OCI-LY3 (cell line): ENCODE data around the gene TECPR2.

Experiments
- H2AFZ ChIP-seq: fragments of 200-600, 300-600 bp; shearing (Covaris generic); 2 replicates; pipeline ENCODE4 v1.6.0; 2014; ENCODE audit warnings: antibody characterized with exemption, low read depth, low read length
- H3K27ac ChIP-seq: fragments of 200-600, 300-600 bp; sonication (generic); 2 replicates; pipeline ENCODE4 v1.5.1; 2014; ENCODE audit warnings: mild to moderate bottlenecking, low read length, moderate library complexity, mixed read lengths
- H3K27me3 ChIP-seq: fragments of 200-600, 300-600 bp; sonication (generic); 2 replicates; pipeline ENCODE4 v1.6.1; 2014; ENCODE audit warnings: low read depth, low read length, mixed read lengths
- H3K36me3 ChIP-seq: fragments of 200-600, 300-600 bp; sonication (generic); replicated peaks from 2 replicates; pipeline ENCODE3; 2014; ENCODE audit warnings: low read depth, low read length, mixed read lengths
- H3K4me1 ChIP-seq: fragments of 300-600, 200-600 bp; sonication (generic); 2 replicates; pipeline ENCODE4 v1.6.1; 2014; ENCODE audit warnings: low read length, mixed read lengths
- H3K4me2 ChIP-seq: fragments of 200-600, 300-600 bp; sonication (generic); 2 replicates; pipeline ENCODE4 v1.6.1; 2014; ENCODE audit warnings: low read length, mixed read lengths
- H3K4me3 ChIP-seq: fragments of 300-600, 200-600 bp; sonication (generic); 2 replicates; pipeline ENCODE4 v1.5.1; 2014; ENCODE audit warnings: antibody characterized with exemption, mild to moderate bottlenecking, low read length, moderate library complexity
- H3K79me2 ChIP-seq: fragments of 300-600, 200-600 bp; shearing (Covaris generic); 2 replicates; pipeline ENCODE4 v1.6.1; 2014; ENCODE audit warnings: mild to moderate bottlenecking, low read length, mixed read lengths
- H3K9ac ChIP-seq: fragments of 300-600, 200-600 bp; shearing (Covaris generic); 2 replicates; pipeline ENCODE4 v1.6.0; 2014; ENCODE audit warnings: mild to moderate bottlenecking, low read length, moderate library complexity
- H3K9me3 ChIP-seq: fragments of 200-600, 300-600 bp; shearing (Covaris generic); 2 replicates; pipeline ENCODE4 v1.6.1; 2014; ENCODE audit warnings: low read length, mixed read lengths; ENCODE audit not compliant: insufficient read depth
- H4K20me1 ChIP-seq: fragments of 200-600, 300-600 bp; sonication (generic); 2 replicates; pipeline ENCODE4 v1.6.1; 2016; ENCODE audit warnings: low read length, mixed read lengths; ENCODE audit not compliant: insufficient read depth
- CTCF ChIP-seq: fragments of 200-600, 300-600 bp; sonication (generic); IDR thresholded peaks from 2 replicates; pipeline ENCODE4 v1.5.1; 2014; ENCODE audit warnings: antibody characterized with exemption, low read length, low read depth
- EZH2phosphoT487 ChIP-seq: fragments of 200-600 bp; shearing (Covaris generic); IDR thresholded peaks from 2 replicates; pipeline ENCODE4 v1.6.1; 2018; ENCODE audit warnings: antibody characterized with exemption, mixed run types, low read depth

The TECPR2 gene

GRCh38 chr14:102507857-102508312, 145.1 kb downstream of the TECPR2 start:
- Histone ChIP-seq H3K4me2 (no peak overlapping the region), H3K27ac (no peak overlapping the region), H2AFZ (no peak overlapping the region), H3K4me3 (no peak overlapping the region), H3K4me1 (peaks cover 12% of the 10 kb centered on the region), H3K9me3 (no peaks in the 10 kb centered on the region), H3K79me2 (no peaks in the 10 kb centered on the region), H3K9ac (no peak overlapping the region), H4K20me1 (no peaks in the 10 kb centered on the region), H3K36me3 (no peaks in the 10 kb centered on the region), H3K27me3 (no peaks in the 10 kb centered on the region)
- TF ChIP-seq EZH2phosphoT487 (no peak), CTCF (no peak)

GRCh38 chr14:102508410-102508773, 145.7 kb downstream of the TECPR2 start:
- no peaks in the 10 kb centered on the region for H4K20me1 ChIP-seq
- TF ChIP-seq EZH2phosphoT487 (no peak), CTCF (no peak)
- peak overlapping the region; percentile 84 for H3K4me2 ChIP-seq
- no peaks in the 10 kb centered on the region for H3K9me3 ChIP-seq
- no peaks in the 10 kb centered on the region for H3K79me2 ChIP-seq
- H3K36me3 ChIP-seq = no peaks in the 10 kb centered on the region
- no peak overlapping the region for H3K9ac ChIP-seq
- H3K4me1 ChIP-seq = peaks cover 12% of the 10 kb centered on the region
- peak overlapping the region; percentile 91; the same call in 1 of the 2 replicates for H3K4me3 ChIP-seq
- no peak overlapping the region for H3K27ac ChIP-seq
- no peaks in the 10 kb centered on the region for H3K27me3 ChIP-seq
- H2AFZ ChIP-seq = no peak overlapping the region

- Histone ChIP-seq H3K36me3 (no peaks in the 10 kb centered on the region), H4K20me1 (no peaks in the 10 kb centered on the region), H3K4me3 (peak overlapping the region; percentile 91), H2AFZ (peak overlapping the region; percentile 31; the same call in 1 of the 2 replicates), H3K27me3 (no peaks in the 10 kb centered on the region), H3K4me1 (peaks cover 12% of the 10 kb centered on the region), H3K9ac (peak overlapping the region; percentile 60), H3K9me3 (no peaks in the 10 kb centered on the region), H3K79me2 (no peaks in the 10 kb centered on the region), H3K27ac (no peak overlapping the region), H3K4me2 (peak overlapping the region; percentile 84)
- TF ChIP-seq CTCF = no peak
- no peak for TF ChIP-seq EZH2phosphoT487
Measured at GRCh38 chr14:102508774-102509745, 146.3 kb downstream of the TECPR2 start.
